ENCODE results near the gene PCDHB6.
"Not testable (repeated sequence)": the region's sequence is repeated elsewhere in the genome, so short reads cannot be mapped to it uniquely, and the experiment has no call there.

The PCDHB6 gene

GRCh38 chr5:141150224-141150992 lies 551 bp downstream of the PCDHB6 start:
- Mint-ChIP-seq H3K9me3 (peaks cover 13% of the 10 kb centered on the region), H3K27ac (no peak overlapping the region), H3K36me3 (ENCODE audit: low read depth) (peaks cover 4% of the 10 kb centered on the region), H3K4me3 (no peak overlapping the region), H3K27me3 (peaks cover 46% of the 10 kb centered on the region), H3K4me1 (ENCODE audit: low read depth) (no peaks in the 10 kb centered on the region)

GRCh38 chr5:141150993-141151325 lies 1.1 kb downstream of the PCDHB6 start:
- H3K4me3 Mint-ChIP-seq, result no peak overlapping the region
- H3K27me3 Mint-ChIP-seq, result peaks cover 52% of the 10 kb centered on the region
- H3K27ac Mint-ChIP-seq, result no peak overlapping the region
- peaks cover 4% of the 10 kb centered on the region for H3K36me3 Mint-ChIP-seq (ENCODE audit: low read depth)
- H3K4me1 Mint-ChIP-seq (ENCODE audit: low read depth), result no peaks in the 10 kb centered on the region
- H3K9me3 Mint-ChIP-seq, result peaks cover 14% of the 10 kb centered on the region

GRCh38 chr5:141151632-141152031 lies 1.8 kb downstream of the PCDHB6 start:
- H3K27me3 Mint-ChIP-seq, result peaks cover 58% of the 10 kb centered on the region
- H3K4me3 Mint-ChIP-seq; H3K27ac Mint-ChIP-seq; H3K36me3 Mint-ChIP-seq (ENCODE audit: low read depth); H3K4me1 Mint-ChIP-seq (ENCODE audit: low read depth): not testable (repeated sequence)
- H3K9me3 Mint-ChIP-seq, result peaks cover 19% of the 10 kb centered on the region

GRCh38 chr5:141152096-141152495 lies 2.2 kb downstream of the PCDHB6 start:
- Mint-ChIP-seq H3K9me3 (peaks cover 24% of the 10 kb centered on the region), H3K27me3 (peaks cover 63% of the 10 kb centered on the region), H3K36me3 (ENCODE audit: low read depth) (peaks cover 11% of the 10 kb centered on the region)
- not testable (repeated sequence) for H3K4me3 Mint-ChIP-seq; H3K27ac Mint-ChIP-seq; H3K4me1 Mint-ChIP-seq (ENCODE audit: low read depth)

GRCh38 chr5:141155540-141156374 lies 5.9 kb downstream of the PCDHB6 start:
- no peak overlapping the region for H3K4me3 Mint-ChIP-seq
- no peak overlapping the region for H3K27ac Mint-ChIP-seq
- H3K9me3 Mint-ChIP-seq, result peaks cover 23% of the 10 kb centered on the region
- H3K27me3 Mint-ChIP-seq, result peaks cover 56% of the 10 kb centered on the region
- peaks cover 7% of the 10 kb centered on the region for H3K36me3 Mint-ChIP-seq (ENCODE audit: low read depth)
- no peaks in the 10 kb centered on the region for H3K4me1 Mint-ChIP-seq (ENCODE audit: low read depth)

- not testable (repeated sequence) for H3K4me3 Mint-ChIP-seq; H3K4me1 Mint-ChIP-seq (ENCODE audit: low read depth); H3K27ac Mint-ChIP-seq; H3K36me3 Mint-ChIP-seq (ENCODE audit: low read depth)
- Mint-ChIP-seq H3K9me3 (peaks cover 19% of the 10 kb centered on the region), H3K27me3 (peaks cover 47% of the 10 kb centered on the region)
Observed at GRCh38 chr5:141157356-141157755, 7.5 kb downstream of the PCDHB6 start.

- H3K9me3 Mint-ChIP-seq, result peaks cover 20% of the 10 kb centered on the region
Observed at GRCh38 chr5:141157901-141158300, 8.0 kb downstream of the PCDHB6 start.

GRCh38 chr5:141172381-141173204 lies 22.7 kb downstream of the PCDHB6 start, which contains the start of gene PCDHB7:
PCDHB7 (plus strand) TSS chr5:141172644; CDS start chr5:141172836, 192 bp downstream.
- Mint-ChIP-seq H3K36me3 (ENCODE audit: low read depth) (peaks cover 3% of the 10 kb centered on the region), H3K9me3 (peaks cover 14% of the 10 kb centered on the region), H3K4me3 (no peak within 1 kb of the TSS), H3K27ac (no peak within 1 kb of the TSS), H3K27me3 (peaks cover 49% of the 10 kb centered on the region), H3K4me1 (ENCODE audit: low read depth) (no peaks in the 10 kb centered on the region)

More at GRCh38 chr5:141157901-141158300, 8.0 kb downstream of the PCDHB6 start:
- not testable (repeated sequence) for H3K36me3 Mint-ChIP-seq (ENCODE audit: low read depth); H3K27ac Mint-ChIP-seq; H3K4me3 Mint-ChIP-seq; H3K4me1 Mint-ChIP-seq (ENCODE audit: low read depth)
- peaks cover 41% of the 10 kb centered on the region for H3K27me3 Mint-ChIP-seq

- H3K27ac Mint-ChIP-seq; H3K4me3 Mint-ChIP-seq; H3K4me1 Mint-ChIP-seq (ENCODE audit: low read depth); H3K36me3 Mint-ChIP-seq (ENCODE audit: low read depth): not testable (repeated sequence)
- Mint-ChIP-seq H3K9me3 (peaks cover 14% of the 10 kb centered on the region), H3K27me3 (peaks cover 37% of the 10 kb centered on the region)
Observed at GRCh38 chr5:141174291-141175104, 24.6 kb downstream of the PCDHB6 start.

GRCh38 chr5:141175933-141176332 lies 26.1 kb downstream of the PCDHB6 start:
- Mint-ChIP-seq H3K36me3 (ENCODE audit: low read depth) (peaks cover 7% of the 10 kb centered on the region), H3K4me3 (no peak overlapping the region)

GRCh38 chr5:141177577-141178191 lies 27.8 kb downstream of the PCDHB6 start, which contains the start of gene PCDHB8:
PCDHB8 (plus strand) TSS chr5:141177790; CDS start chr5:141178035, 245 bp downstream.
- Mint-ChIP-seq H3K9me3 (peaks cover 16% of the 10 kb centered on the region), H3K27me3 (peaks cover 32% of the 10 kb centered on the region)
- not testable (repeated sequence) for H3K27ac Mint-ChIP-seq; H3K4me1 Mint-ChIP-seq (ENCODE audit: low read depth); H3K36me3 Mint-ChIP-seq (ENCODE audit: low read depth); H3K4me3 Mint-ChIP-seq

More at GRCh38 chr5:141175933-141176332, 26.1 kb downstream of the PCDHB6 start:
- Mint-ChIP-seq H3K27me3 (peaks cover 32% of the 10 kb centered on the region), H3K4me1 (ENCODE audit: low read depth) (no peaks in the 10 kb centered on the region), H3K9me3 (peaks cover 14% of the 10 kb centered on the region), H3K27ac (no peak overlapping the region)

GRCh38 chr5:141179371-141179770 lies 29.5 kb downstream of the PCDHB6 start:
- not testable (repeated sequence) for H3K27ac Mint-ChIP-seq; H3K4me1 Mint-ChIP-seq (ENCODE audit: low read depth); H3K4me3 Mint-ChIP-seq; H3K36me3 Mint-ChIP-seq (ENCODE audit: low read depth)
- Mint-ChIP-seq H3K9me3 (peaks cover 14% of the 10 kb centered on the region), H3K27me3 (peaks cover 29% of the 10 kb centered on the region)

GRCh38 chr5:141179876-141180275 lies 30.0 kb downstream of the PCDHB6 start:
- not testable (repeated sequence) for H3K4me3 Mint-ChIP-seq; H3K27ac Mint-ChIP-seq; H3K4me1 Mint-ChIP-seq (ENCODE audit: low read depth)
- Mint-ChIP-seq H3K36me3 (ENCODE audit: low read depth) (peaks cover 15% of the 10 kb centered on the region), H3K9me3 (peaks cover 17% of the 10 kb centered on the region), H3K27me3 (peaks cover 34% of the 10 kb centered on the region)

GRCh38 chr5:141180313-141180712 lies 30.5 kb downstream of the PCDHB6 start:
- H3K27me3 Mint-ChIP-seq, result peaks cover 39% of the 10 kb centered on the region
- peaks cover 17% of the 10 kb centered on the region for H3K9me3 Mint-ChIP-seq
- no peak overlapping the region for H3K4me3 Mint-ChIP-seq
- H3K36me3 Mint-ChIP-seq (ENCODE audit: low read depth), result peaks cover 19% of the 10 kb centered on the region
- no peak overlapping the region for H3K27ac Mint-ChIP-seq
- H3K4me1 Mint-ChIP-seq (ENCODE audit: low read depth), result no peaks in the 10 kb centered on the region

All from stimulated activated naive CD8-positive, alpha-beta T cell treated with anti-CD3 and anti-CD28 coated beads, Interleukin-15, Interleukin-2, amounts not matched to agents 100 ng/mL and 50 ng/mL, for 24 hours (primary cell).